ENCODE results near the gene FAM222B.

DNA sequence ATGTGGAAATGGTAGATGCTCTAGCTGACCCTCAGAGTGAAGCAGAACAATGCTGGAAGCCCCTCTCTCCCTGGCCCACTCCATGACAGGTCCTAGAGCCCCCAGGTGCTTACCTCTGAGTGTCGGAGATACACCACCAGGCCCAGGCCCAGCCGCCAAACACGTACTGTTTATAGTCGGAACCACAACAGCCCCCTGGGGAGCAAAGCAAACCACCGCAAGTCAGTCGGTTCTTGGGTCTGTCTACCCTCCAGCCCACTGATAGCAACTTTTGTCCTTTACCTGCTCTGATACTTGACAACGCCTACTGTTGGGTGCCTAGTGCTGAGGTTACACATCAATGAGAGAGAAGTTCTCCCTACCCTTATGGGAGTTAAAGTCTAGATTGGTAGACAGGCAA, 46.2 kb upstream of the FAM222B start:
- TF ChIP-seq, protein P1, sequence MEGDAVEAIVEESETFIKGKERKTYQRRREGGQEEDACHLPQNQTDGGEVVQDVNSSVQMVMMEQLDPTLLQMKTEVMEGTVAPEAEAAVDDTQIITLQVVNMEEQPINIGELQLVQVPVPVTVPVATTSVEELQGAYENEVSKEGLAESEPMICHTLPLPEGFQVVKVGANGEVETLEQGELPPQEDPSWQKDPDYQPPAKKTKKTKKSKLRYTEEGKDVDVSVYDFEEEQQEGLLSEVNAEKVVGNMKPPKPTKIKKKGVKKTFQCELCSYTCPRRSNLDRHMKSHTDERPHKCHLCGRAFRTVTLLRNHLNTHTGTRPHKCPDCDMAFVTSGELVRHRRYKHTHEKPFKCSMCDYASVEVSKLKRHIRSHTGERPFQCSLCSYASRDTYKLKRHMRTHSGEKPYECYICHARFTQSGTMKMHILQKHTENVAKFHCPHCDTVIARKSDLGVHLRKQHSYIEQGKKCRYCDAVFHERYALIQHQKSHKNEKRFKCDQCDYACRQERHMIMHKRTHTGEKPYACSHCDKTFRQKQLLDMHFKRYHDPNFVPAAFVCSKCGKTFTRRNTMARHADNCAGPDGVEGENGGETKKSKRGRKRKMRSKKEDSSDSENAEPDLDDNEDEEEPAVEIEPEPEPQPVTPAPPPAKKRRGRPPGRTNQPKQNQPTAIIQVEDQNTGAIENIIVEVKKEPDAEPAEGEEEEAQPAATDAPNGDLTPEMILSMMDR (optimal IDR thresholded peaks at IDR 0.05 in 1 of 3, IDR thresholded peaks at IDR 0.05 in 1 of 3, conservative IDR thresholded peaks at IDR 0.05 in 1 of 3; ENCODE audit: extremely low read depth in 1 of 3, insufficient read depth in 2 of 3, low read length in 3 of 3): no peak
- TF ChIP-seq EZH2 (IDR thresholded peaks at IDR 0.05; ENCODE audit: low read length): no peak
